HG02759 (cell line): ENCODE results near the gene SLC50A1.
"Not testable (repeated sequence)": the region's sequence is repeated elsewhere in the genome, so short reads cannot be mapped to it uniquely, and the experiment has no call there.

Experiments
- ATAC-seq: cut with Tn5 transposase; IDR thresholded peaks from one replicate; pipeline ENCODE4 v1.9.1; 2021; ENCODE audit warnings: mild to moderate bottlenecking, moderate library complexity; ENCODE audit not compliant: unreplicated experiment

Gene SLC50A1

GRCh38 chr1:155134322-155134721, 1.3 kb upstream of the SLC50A1 start:
- ATAC-seq: no peak

- ATAC-seq: no peak
Observed at GRCh38 chr1:155134880-155135414, 705 bp upstream of the SLC50A1 start.

GRCh38 chr1:155136748-155137147, 1.1 kb downstream of the SLC50A1 start:
- no peak for ATAC-seq

GRCh38 chr1:155137154-155137949, 1.7 kb downstream of the SLC50A1 start:
- no peak for ATAC-seq

- peak; percentile 75 for ATAC-seq
Observed at GRCh38 chr1:155139895-155140629, 4.4 kb downstream of the SLC50A1 start, which contains the start of gene DPM3. Gene DPM3 (minus strand): TSS chr1:155140531. CDS start chr1:155140240, 291 bp downstream.

- no peak for ATAC-seq
Observed at GRCh38 chr1:155140630-155140953, 4.9 kb downstream of the SLC50A1 start.

- ATAC-seq: no peak
Observed at GRCh38 chr1:155141749-155142148, 6.1 kb downstream of the SLC50A1 start.

- no peak for ATAC-seq
Observed at GRCh38 chr1:155145491-155145890, 9.8 kb downstream of the SLC50A1 start.

- not testable (repeated sequence) for ATAC-seq
Observed at GRCh38 chr1:155155996-155156643, 20.5 kb downstream of the SLC50A1 start.

- no peak for ATAC-seq
Observed at GRCh38 chr1:155158991-155159390, 23.3 kb downstream of the SLC50A1 start.

GRCh38 chr1:155160128-155160527, 24.5 kb downstream of the SLC50A1 start:
- ATAC-seq: no peak

- not testable (repeated sequence) for ATAC-seq
Observed at GRCh38 chr1:155162631-155163030, 27.0 kb downstream of the SLC50A1 start.

GRCh38 chr1:155163785-155164184, 28.1 kb downstream of the SLC50A1 start:
- not testable (repeated sequence) for ATAC-seq

GRCh38 chr1:155164625-155165024, 29.0 kb downstream of the SLC50A1 start:
- ATAC-seq: not testable (repeated sequence)

- ATAC-seq: no peak
Observed at GRCh38 chr1:155166051-155166470, 30.4 kb downstream of the SLC50A1 start.

- ATAC-seq: no peak
Observed at GRCh38 chr1:155166471-155167165, 31.0 kb downstream of the SLC50A1 start.

GRCh38 chr1:155167166-155168104, 31.8 kb downstream of the SLC50A1 start:
- peak; percentile 72 for ATAC-seq

- ATAC-seq: not testable (repeated sequence)
Observed at GRCh38 chr1:155168105-155168445, 32.4 kb downstream of the SLC50A1 start.

GRCh38 chr1:155168456-155169210, 33.0 kb downstream of the SLC50A1 start:
- ATAC-seq: no peak
